Astrocyte (in vitro differentiated cells and primary cell): ENCODE results near the gene CERT1. TPM values are rescaled to one million over a fixed set of nuclear protein-coding genes. Genes with fewer than 3 reads are reported as not detected.

Experiments
- DNase-seq: peaks from one replicate; pipeline ENCODE4 v3.0.0-alpha.2; 2010; ENCODE audit warnings: low read depth
- FAIRE-seq: peaks from 2 replicates; lab custom pipeline; 2011; peaks lifted over from hg19 to GRCh38; lab: Jason Lieb, UNC
- H2AFZ ChIP-seq: 2 replicates; pipeline ENCODE4 v1.6.0; 2012; ENCODE audit warnings: low read depth, low read length, inconsistent platforms
- H3K27ac ChIP-seq: 2 replicates; pipeline ENCODE4 v1.5.1; 2011; ENCODE audit warnings: low read depth, low read length, inconsistent platforms
- H3K27me3 ChIP-seq: 2 replicates; pipeline ENCODE4 v1.6.0; 2011; ENCODE audit warnings: low read length, inconsistent platforms; ENCODE audit not compliant: insufficient read depth
- H3K36me3 ChIP-seq: 2 replicates; pipeline ENCODE4 v1.5.1; 2011; ENCODE audit warnings: low read length, inconsistent platforms; ENCODE audit not compliant: insufficient read depth
- H3K4me1 ChIP-seq: 2 replicates; pipeline ENCODE4 v1.5.1; 2011; ENCODE audit warnings: low read length, inconsistent platforms; ENCODE audit not compliant: insufficient read depth
- H3K4me2 ChIP-seq: 2 replicates; pipeline ENCODE4 v1.6.0; 2012; ENCODE audit warnings: low read length, inconsistent platforms
- H3K4me3 ChIP-seq: 2 replicates; pipeline ENCODE4 v1.5.1; 2011; ENCODE audit warnings: low read depth, mild to moderate bottlenecking, low read length, inconsistent platforms; ENCODE audit not compliant: insufficient read depth
- H3K79me2 ChIP-seq: 2 replicates; pipeline ENCODE4 v1.6.0; 2012; ENCODE audit warnings: mild to moderate bottlenecking, low read length, inconsistent platforms; ENCODE audit not compliant: insufficient read depth
- H3K9ac ChIP-seq: 2 replicates; pipeline ENCODE4 v1.6.0; 2012; ENCODE audit warnings: mild to moderate bottlenecking, low read length, inconsistent platforms
- H3K9me3 ChIP-seq: 2 replicates; pipeline ENCODE4 v1.5.1; 2012; ENCODE audit warnings: low read depth, mild to moderate bottlenecking, low read length, inconsistent platforms; ENCODE audit not compliant: insufficient read depth
- H4K20me1 ChIP-seq: 2 replicates; pipeline ENCODE4 v1.6.0; 2012; ENCODE audit warnings: low read length, inconsistent platforms; ENCODE audit not compliant: insufficient read depth
- H3K27ac Mint-ChIP-seq: one replicate; pipeline ENCODE4 v1.8.0; 2021; ENCODE audit warnings: mild to moderate bottlenecking, mixed read lengths; ENCODE audit not compliant: unreplicated experiment
- H3K27me3 Mint-ChIP-seq: one replicate; pipeline ENCODE4 v1.8.0; 2021; ENCODE audit warnings: low read depth, mixed read lengths; ENCODE audit not compliant: unreplicated experiment
- H3K36me3 Mint-ChIP-seq: one replicate; pipeline ENCODE4 v1.8.0; 2021; ENCODE audit warnings: low read depth, mixed read lengths; ENCODE audit not compliant: unreplicated experiment
- H3K4me1 Mint-ChIP-seq: one replicate; pipeline ENCODE4 v1.8.0; 2021; ENCODE audit warnings: low read depth, mixed read lengths; ENCODE audit not compliant: unreplicated experiment
- H3K4me3 Mint-ChIP-seq: one replicate; pipeline ENCODE4 v1.8.0; 2021; ENCODE audit warnings: mild to moderate bottlenecking, moderate library complexity, mixed read lengths; ENCODE audit not compliant: unreplicated experiment
- H3K9me3 Mint-ChIP-seq: one replicate; pipeline ENCODE4 v1.8.0; 2021; ENCODE audit warnings: mild to moderate bottlenecking, mixed read lengths; ENCODE audit not compliant: unreplicated experiment
- EZH2 ChIP-seq: IDR thresholded peaks from 2 replicates; pipeline ENCODE4 v1.6.1; 2012; ENCODE audit warnings: mild to moderate bottlenecking, low read length, inconsistent platforms; ENCODE audit not compliant: insufficient read depth
- total RNA-seq: library from RNA; stranded (reverse); gene quantifications from 2 replicates; pipeline ENCODE4 v1.2.1, GENCODE V29; 2021
- TF ChIP-seq, protein P1 (sequence below): IDR thresholded peaks from 2 replicates; pipeline ENCODE4 v1.5.1; 2011; ENCODE audit warnings: low read depth, mild to moderate bottlenecking, inconsistent platforms, low read length, moderate library complexity; ENCODE audit not compliant: insufficient read depth

Gene CERT1
- total RNA-seq, 1 donor from 2014 or later: 29.6 TPM

DNA sequence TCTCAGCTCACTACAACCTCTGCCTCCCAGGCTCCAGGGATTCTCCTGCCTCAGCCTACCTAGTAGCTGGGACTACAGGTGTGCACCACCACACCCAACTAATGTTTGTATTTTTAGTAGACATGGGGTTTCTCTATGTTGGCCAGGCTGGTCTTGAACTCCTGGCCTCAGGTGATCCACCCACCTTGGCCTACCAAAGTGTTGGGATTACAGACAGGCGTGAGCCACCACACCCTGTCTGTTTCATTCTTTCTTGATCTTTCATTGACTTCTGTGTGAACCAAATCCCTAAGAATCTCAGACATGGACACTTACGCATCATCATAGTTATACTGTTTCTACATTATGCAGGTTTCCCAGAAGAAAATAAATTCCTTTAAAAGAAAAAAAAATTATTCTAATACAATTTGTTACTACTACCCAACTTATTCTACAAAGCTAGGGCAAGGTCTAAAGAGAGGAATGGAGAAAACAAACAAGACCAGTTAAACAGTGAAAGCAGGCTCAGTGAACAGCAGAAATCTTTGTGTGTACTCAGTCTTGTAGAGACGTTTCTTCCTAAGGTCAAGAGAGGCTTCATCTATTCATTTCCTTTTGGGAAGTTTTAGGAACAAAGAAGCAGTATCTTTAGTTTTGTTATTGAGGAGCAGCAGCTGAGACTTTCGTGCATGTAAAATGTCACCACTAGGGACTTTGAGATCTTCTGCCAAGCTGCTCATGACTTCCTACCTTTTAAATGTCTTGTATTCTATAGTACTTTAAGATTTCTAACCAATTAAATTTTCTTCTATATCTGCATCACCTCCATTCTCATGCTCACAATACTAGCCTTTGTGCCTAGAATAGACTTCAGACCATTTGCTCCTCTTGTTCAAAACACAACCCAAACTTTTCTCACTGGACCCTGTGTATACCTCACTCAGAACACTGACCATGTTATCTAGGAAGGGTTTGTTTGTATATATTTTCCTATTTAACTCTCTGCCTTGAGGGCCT, 180.0 kb downstream of the CERT1 start:
- TF ChIP-seq, protein P1, sequence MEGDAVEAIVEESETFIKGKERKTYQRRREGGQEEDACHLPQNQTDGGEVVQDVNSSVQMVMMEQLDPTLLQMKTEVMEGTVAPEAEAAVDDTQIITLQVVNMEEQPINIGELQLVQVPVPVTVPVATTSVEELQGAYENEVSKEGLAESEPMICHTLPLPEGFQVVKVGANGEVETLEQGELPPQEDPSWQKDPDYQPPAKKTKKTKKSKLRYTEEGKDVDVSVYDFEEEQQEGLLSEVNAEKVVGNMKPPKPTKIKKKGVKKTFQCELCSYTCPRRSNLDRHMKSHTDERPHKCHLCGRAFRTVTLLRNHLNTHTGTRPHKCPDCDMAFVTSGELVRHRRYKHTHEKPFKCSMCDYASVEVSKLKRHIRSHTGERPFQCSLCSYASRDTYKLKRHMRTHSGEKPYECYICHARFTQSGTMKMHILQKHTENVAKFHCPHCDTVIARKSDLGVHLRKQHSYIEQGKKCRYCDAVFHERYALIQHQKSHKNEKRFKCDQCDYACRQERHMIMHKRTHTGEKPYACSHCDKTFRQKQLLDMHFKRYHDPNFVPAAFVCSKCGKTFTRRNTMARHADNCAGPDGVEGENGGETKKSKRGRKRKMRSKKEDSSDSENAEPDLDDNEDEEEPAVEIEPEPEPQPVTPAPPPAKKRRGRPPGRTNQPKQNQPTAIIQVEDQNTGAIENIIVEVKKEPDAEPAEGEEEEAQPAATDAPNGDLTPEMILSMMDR: no peak
- TF ChIP-seq EZH2: no peak
- Histone ChIP-seq H3K79me2 (no peaks in the 10 kb centered on the region), H4K20me1 (no peaks in the 10 kb centered on the region), H3K9me3 (no peaks in the 10 kb centered on the region), H3K36me3 (no peaks in the 10 kb centered on the region), H3K27ac (no peak overlapping the region), H3K4me3 (no peak overlapping the region), H3K4me1 (peaks cover 4% of the 10 kb centered on the region), H2AFZ (no peak overlapping the region), H3K27me3 (no peaks in the 10 kb centered on the region), H3K4me2 (no peak overlapping the region), H3K9ac (no peak overlapping the region)
- Mint-ChIP-seq H3K9me3 (no peaks in the 10 kb centered on the region), H3K27me3 (no peaks in the 10 kb centered on the region), H3K4me3 (no peak overlapping the region), H3K36me3 (no peaks in the 10 kb centered on the region), H3K4me1 (no peaks in the 10 kb centered on the region), H3K27ac (no peak overlapping the region)
- FAIRE-seq (no peak), DNase-seq (no peak)

DNA sequence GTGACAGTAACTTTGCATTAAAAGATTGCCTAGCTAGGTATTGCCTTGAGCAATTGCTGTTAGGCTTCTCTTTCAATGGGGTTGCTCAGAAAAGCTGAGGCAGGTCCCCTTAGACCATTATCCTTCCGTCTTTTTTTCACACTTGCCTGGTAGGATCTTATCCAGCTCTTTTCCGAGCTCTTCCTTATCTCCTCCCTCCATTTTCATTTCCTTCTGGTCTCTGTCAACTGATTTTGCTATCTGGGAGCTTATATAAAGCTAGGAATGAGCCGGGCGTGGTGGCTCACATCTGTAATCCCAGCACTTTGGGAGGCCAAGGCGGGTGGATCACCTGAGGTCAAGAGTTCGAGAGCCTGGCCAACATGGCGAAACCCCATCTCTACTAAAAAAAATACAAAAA, 181.0 kb downstream of the CERT1 start:
- Histone ChIP-seq H3K79me2 (no peaks in the 10 kb centered on the region), H3K36me3 (no peaks in the 10 kb centered on the region), H3K9me3 (no peaks in the 10 kb centered on the region), H3K27me3 (no peaks in the 10 kb centered on the region), H4K20me1 (no peaks in the 10 kb centered on the region), H3K9ac (no peak overlapping the region), H3K27ac (no peak overlapping the region), H2AFZ (no peak overlapping the region), H3K4me1 (no peaks in the 10 kb centered on the region), H3K4me2 (no peak overlapping the region), H3K4me3 (no peak overlapping the region)
- Mint-ChIP-seq H3K4me3 (no peak overlapping the region), H3K27me3 (no peaks in the 10 kb centered on the region), H3K9me3 (no peaks in the 10 kb centered on the region), H3K27ac (no peak overlapping the region), H3K4me1 (no peaks in the 10 kb centered on the region), H3K36me3 (no peaks in the 10 kb centered on the region)
- DNase-seq (no peak), FAIRE-seq (no peak)
- TF ChIP-seq, protein P1: no peak
- no peak for TF ChIP-seq EZH2

Other genes starting within 250 kb of the CERT1 start
- gene HMGCR, start 174.4 kb downstream of the CERT1 start, total RNA-seq: 87.3 and 114 TPM in 2 replicates
- 27.5 and 27.6 TPM in 2 replicates for gene POLK, start 262 bp upstream of the CERT1 start, total RNA-seq
- 0.41 and 0.59 TPM in 2 replicates for gene ANKDD1B, start 99.8 kb upstream of the CERT1 start, total RNA-seq
- gene POC5, start 205.8 kb upstream of the CERT1 start, total RNA-seq: 6.1 and 9.0 TPM in 2 replicates